Measurements from ENCODE around the gene NREP.

NREP gene

GRCh38 chr5:111756581-111757354, at the start of gene NREP:
Gene NREP (minus strand): TSS chr5:111757194. CDS start chr5:111755772, 1,422 bp downstream.
- DNase-seq, result no peak

- DNase-seq, result no peak
Measured at GRCh38 chr5:111806753-111807152, 49.8 kb upstream of the NREP start.

- DNase-seq, result no peak
Measured at GRCh38 chr5:111806156-111806555, 49.2 kb upstream of the NREP start.

- no peak for DNase-seq
Measured at GRCh38 chr5:111805071-111805470, 48.1 kb upstream of the NREP start.

GRCh38 chr5:111800351-111800750, 43.4 kb upstream of the NREP start:
- no peak for DNase-seq

- DNase-seq, result no peak
Measured at GRCh38 chr5:111795142-111795541, 38.1 kb upstream of the NREP start.

GRCh38 chr5:111792471-111793058, 35.6 kb upstream of the NREP start:
- no peak for DNase-seq

GRCh38 chr5:111790295-111790694, 33.3 kb upstream of the NREP start:
- no peak for DNase-seq

GRCh38 chr5:111787006-111787405, 30.0 kb upstream of the NREP start:
- DNase-seq, result no peak

GRCh38 chr5:111784491-111785181, 27.6 kb upstream of the NREP start:
- no peak for DNase-seq

- DNase-seq, result no peak
Measured at GRCh38 chr5:111783537-111783936, 26.5 kb upstream of the NREP start.

- no peak for DNase-seq
Measured at GRCh38 chr5:111782216-111782615, 25.2 kb upstream of the NREP start.

- DNase-seq, result no peak
Measured at GRCh38 chr5:111781200-111781599, 24.2 kb upstream of the NREP start.

- DNase-seq, result no peak
Measured at GRCh38 chr5:111779922-111780292, 22.9 kb upstream of the NREP start.

- no peak for DNase-seq
Measured at GRCh38 chr5:111779260-111779921, 22.4 kb upstream of the NREP start.

GRCh38 chr5:111776913-111777781, 20.2 kb upstream of the NREP start:
- DNase-seq, result no peak

- DNase-seq, result no peak
Measured at GRCh38 chr5:111775224-111775623, 18.2 kb upstream of the NREP start.

- no peak for DNase-seq
Measured at GRCh38 chr5:111774525-111774924, 17.5 kb upstream of the NREP start.

GRCh38 chr5:111772456-111773122, 15.6 kb upstream of the NREP start:
- no peak for DNase-seq

- DNase-seq, result no peak
Measured at GRCh38 chr5:111769541-111769940, 12.5 kb upstream of the NREP start.

- no peak for DNase-seq
Measured at GRCh38 chr5:111765613-111766571, 8.9 kb upstream of the NREP start.
